ENCODE data around the gene NPHS1. TPM values are rescaled to one million over a fixed set of nuclear protein-coding genes. Genes with fewer than 3 reads are reported as not detected.

The NPHS1 gene
- total RNA-seq, 1 donor from 2014 or later, result 0.92 TPM

DNA sequence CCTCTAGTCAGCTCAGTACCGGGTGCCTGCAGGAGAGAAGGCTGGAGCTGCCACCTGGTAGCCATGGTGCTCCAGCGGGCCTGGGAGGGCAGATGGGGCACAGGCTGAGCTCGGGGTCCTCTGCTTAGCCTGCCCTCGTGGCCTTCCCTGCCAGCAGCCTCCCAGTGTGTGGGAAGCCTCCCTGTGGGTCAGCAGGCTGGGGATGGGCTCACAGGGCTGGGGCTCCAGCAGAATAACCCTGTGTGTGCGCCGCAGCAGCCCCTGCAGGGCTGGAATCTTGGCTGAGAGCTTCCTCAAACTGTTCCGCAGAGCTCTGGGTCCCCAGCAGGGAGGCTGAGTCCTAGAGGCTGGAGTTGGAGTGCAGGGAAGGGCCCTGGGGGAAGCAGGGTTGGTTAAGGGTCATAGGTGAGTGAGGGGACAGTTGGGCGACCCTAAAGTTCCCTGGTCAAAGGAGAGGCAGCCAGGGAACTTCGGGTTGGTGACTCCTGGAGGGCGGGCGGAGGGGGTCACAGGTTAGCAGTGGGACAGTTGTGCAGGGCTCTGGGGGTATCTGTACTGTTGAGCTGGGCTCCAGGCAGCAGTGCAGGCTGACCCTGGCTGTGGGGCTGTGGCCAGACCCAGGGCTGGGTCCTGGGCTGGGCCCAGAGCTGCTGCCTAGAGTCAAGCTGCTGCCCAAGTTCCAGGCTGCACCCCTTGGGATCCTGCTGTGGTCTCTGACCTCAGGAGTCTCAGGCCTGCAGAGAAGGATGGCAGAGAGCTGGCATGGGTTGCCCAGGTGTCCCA lies 62.9 kb downstream of the NPHS1 start:
- peaks cover 3% of the 10 kb centered on the region for H3K27me3 ChIP-seq (ENCODE audit: control insufficient read depth, insufficient read depth, low read length)
- no peak for TF ChIP-seq CTCF (IDR thresholded peaks at IDR 0.05; ENCODE audit: insufficient read depth, low read length, poor library complexity, severe bottlenecking)
- H3K4me3 ChIP-seq (ENCODE audit: low read depth, low read length), result no peak overlapping the region
- DNase-seq (ENCODE audit: low read depth), result no peak
- H3K36me3 ChIP-seq (ENCODE audit: control insufficient read depth, insufficient read depth, low read length), result no peaks in the 10 kb centered on the region

DNA sequence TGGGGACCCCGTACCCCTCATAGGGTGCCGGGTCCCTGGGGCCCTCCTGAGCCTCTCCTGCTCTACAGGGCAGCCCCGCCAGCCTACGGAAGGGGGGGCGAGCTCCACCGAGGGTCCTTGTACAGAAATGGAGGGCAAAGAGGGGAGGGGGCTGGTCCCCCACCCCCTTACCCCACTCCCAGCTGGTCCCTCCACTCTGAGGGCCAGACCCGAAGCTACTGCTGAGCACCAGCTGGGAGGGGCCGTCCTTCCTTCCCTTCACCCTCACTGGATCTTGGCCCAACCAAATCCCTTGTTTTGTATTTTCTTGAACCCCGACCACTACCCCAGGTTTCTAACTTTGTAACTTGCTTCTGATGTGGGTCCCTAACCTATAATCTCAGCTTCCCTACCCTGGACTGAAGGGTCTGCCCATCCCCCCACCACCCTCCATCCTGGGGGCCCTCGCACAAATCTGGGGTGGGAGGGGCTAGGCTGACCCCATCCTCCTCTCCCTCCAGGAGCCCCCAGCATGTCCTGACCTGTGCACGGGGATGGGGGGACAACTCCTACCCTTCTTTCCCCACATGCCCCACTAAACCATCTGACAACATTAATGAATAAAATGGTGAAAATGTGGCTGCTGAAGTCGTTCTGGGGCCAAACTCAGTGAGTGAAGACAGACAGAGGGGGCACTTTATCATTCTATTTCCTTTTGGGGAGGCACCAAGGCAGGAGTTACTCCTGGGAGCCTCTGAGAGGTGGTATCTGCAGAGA lies 63.9 kb downstream of the NPHS1 start:
- Histone ChIP-seq H3K4me3 (ENCODE audit: low read depth, low read length) (no peak overlapping the region), H3K36me3 (ENCODE audit: control insufficient read depth, insufficient read depth, low read length) (no peaks in the 10 kb centered on the region), H3K27me3 (ENCODE audit: control insufficient read depth, insufficient read depth, low read length) (peaks cover 3% of the 10 kb centered on the region)
- TF ChIP-seq CTCF (IDR thresholded peaks at IDR 0.05; ENCODE audit: insufficient read depth, low read length, poor library complexity, severe bottlenecking), result no peak
- DNase-seq (ENCODE audit: low read depth), result no peak

DNA sequence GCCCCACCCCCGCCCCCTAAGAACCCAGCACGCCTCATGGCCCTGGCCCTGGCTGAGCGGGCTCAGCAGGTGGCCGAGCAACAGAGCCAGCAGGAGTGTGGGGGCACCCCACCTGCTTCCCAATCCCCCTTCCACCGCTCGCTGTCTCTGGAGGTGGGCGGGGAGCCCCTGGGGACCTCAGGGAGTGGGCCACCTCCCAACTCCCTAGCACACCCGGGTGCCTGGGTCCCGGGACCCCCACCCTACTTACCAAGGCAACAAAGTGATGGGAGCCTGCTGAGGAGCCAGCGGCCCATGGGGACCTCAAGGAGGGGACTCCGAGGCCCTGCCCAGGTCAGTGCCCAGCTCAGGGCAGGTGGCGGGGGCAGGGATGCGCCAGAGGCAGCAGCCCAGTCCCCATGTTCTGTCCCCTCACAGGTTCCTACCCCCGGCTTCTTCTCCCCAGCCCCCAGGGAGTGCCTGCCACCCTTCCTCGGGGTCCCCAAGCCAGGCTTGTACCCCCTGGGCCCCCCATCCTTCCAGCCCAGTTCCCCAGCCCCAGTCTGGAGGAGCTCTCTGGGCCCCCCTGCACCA lies 65.0 kb downstream of the NPHS1 start:
- DNase-seq (ENCODE audit: low read depth), result no peak
- no peaks in the 10 kb centered on the region for H3K36me3 ChIP-seq (ENCODE audit: control insufficient read depth, insufficient read depth, low read length)
- H3K4me3 ChIP-seq (ENCODE audit: low read depth, low read length), result no peak overlapping the region
- no peak for TF ChIP-seq CTCF (IDR thresholded peaks at IDR 0.05; ENCODE audit: insufficient read depth, low read length, poor library complexity, severe bottlenecking)
- peaks cover 3% of the 10 kb centered on the region for H3K27me3 ChIP-seq (ENCODE audit: control insufficient read depth, insufficient read depth, low read length)

DNA sequence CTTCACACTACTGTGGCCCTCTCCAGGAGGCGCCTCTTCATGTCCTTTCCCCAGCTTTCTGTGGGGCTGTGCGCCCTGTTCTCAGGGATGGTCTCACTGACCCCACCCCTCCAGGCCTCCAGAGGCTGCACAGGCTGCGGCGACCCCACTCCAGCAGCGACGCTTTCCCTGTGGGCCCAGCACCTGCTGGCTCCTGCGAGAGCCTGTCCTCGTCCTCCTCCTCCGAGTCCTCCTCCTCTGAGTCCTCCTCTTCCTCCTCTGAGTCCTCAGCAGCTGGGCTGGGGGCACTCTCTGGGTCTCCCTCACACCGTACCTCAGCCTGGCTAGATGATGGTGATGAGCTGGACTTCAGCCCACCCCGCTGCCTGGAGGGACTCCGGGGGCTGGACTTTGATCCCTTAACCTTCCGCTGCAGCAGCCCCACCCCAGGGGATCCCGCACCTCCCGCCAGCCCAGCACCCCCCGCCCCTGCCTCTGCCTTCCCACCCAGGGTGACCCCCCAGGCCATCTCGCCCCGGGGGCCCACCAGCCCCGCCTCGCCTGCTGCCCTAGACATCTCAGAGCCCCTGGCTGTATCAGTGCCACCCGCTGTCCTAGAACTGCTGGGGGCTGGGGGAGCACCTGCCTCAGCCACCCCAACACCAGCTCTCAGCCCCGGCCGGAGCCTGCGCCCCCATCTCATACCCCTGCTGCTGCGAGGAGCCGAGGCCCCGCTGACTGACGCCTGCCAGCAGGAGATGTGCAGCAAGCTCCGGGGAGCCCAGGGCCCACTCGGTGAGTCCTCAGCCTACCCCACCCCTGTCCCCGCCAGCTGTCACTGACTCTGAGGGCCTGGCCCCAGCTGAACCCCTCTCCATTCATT lies 65.8 kb downstream of the NPHS1 start:
- no peak for TF ChIP-seq CTCF (IDR thresholded peaks at IDR 0.05; ENCODE audit: insufficient read depth, low read length, poor library complexity, severe bottlenecking)
- DNase-seq (ENCODE audit: low read depth), result no peak

DNA sequence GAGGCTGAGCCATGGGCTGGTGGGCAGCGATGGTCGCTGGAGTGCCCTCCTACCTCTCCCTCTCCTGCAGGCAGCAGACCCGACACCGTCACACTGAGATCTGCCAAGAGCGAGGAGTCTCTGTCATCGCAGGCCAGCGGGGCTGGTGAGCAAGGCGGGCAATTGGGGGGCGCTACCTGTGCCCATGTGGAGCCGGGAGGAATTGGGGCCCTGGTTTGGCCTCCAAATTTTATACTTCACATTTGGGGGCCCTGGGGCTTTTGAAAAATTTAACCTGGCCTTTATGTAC lies 67.0 kb downstream of the NPHS1 start:
- DNase-seq (ENCODE audit: low read depth), result no peak
- no peak overlapping the region for H3K4me3 ChIP-seq (ENCODE audit: low read depth, low read length)

More for the DNA sequence above, 65.8 kb downstream of the NPHS1 start:
- Histone ChIP-seq H3K27me3 (ENCODE audit: control insufficient read depth, insufficient read depth, low read length) (peaks cover 3% of the 10 kb centered on the region), H3K36me3 (ENCODE audit: control insufficient read depth, insufficient read depth, low read length) (no peaks in the 10 kb centered on the region), H3K4me3 (ENCODE audit: low read depth, low read length) (no peak overlapping the region)

More for the DNA sequence above, 67.0 kb downstream of the NPHS1 start:
- Histone ChIP-seq H3K36me3 (ENCODE audit: control insufficient read depth, insufficient read depth, low read length) (no peaks in the 10 kb centered on the region), H3K27me3 (ENCODE audit: control insufficient read depth, insufficient read depth, low read length) (no peaks in the 10 kb centered on the region)
- no peak for TF ChIP-seq CTCF (IDR thresholded peaks at IDR 0.05; ENCODE audit: insufficient read depth, low read length, poor library complexity, severe bottlenecking)
